Aorta (tissue), 5 donors: Measurements from ENCODE around the gene SH3BP5. TPM values are rescaled to one million over a fixed set of nuclear protein-coding genes. Genes with fewer than 3 reads are reported as not detected.
A peak's percentile ranks its signal among the peaks of the same experiment; 100 is the strongest.

Experiments used
- ATAC-seq: fragments of 200-7000 bp; cut with Tn5 transposase; one replicate; pipeline ENCODE4 v1.9.1; 2022; ENCODE audit warnings: moderate library complexity; ENCODE audit not compliant: low FRiP score
- DNase-seq, 2 donors: peaks; one replicate each; pipeline ENCODE4 v3.0.0-alpha.2; 2020
- H3K27ac ChIP-seq, 2 donors: one replicate each; pipeline ENCODE4 v1.5.1; 2013; ENCODE audit warnings: low read length in 2 of 2, mild to moderate bottlenecking in 2 of 2, moderate library complexity in 2 of 2, control low read depth in 1 of 2, inconsistent platforms in 1 of 2, low read depth in 1 of 2
- H3K27me3 ChIP-seq, 2 donors: one replicate each; pipeline ENCODE4 v1.6.1; 2013; ENCODE audit warnings: control low read depth in 1 of 2, low read length in 1 of 2, mild to moderate bottlenecking in 1 of 2, moderate library complexity in 1 of 2; ENCODE audit not compliant: insufficient read depth in 2 of 2, control insufficient read depth in 1 of 2
- H3K36me3 ChIP-seq, 2 donors: one replicate each; pipeline ENCODE4 v1.6.1; 2013; ENCODE audit warnings: control low read depth in 1 of 2, low read length in 1 of 2, mild to moderate bottlenecking in 1 of 2; ENCODE audit not compliant: insufficient read depth in 2 of 2, control insufficient read depth in 1 of 2
- H3K4me1 ChIP-seq, 2 donors: one replicate each; pipeline ENCODE4 v1.6.1; 2013; ENCODE audit warnings: low read length in 2 of 2, control low read depth in 1 of 2, mild to moderate bottlenecking in 1 of 2, moderate library complexity in 1 of 2; ENCODE audit not compliant: insufficient read depth in 2 of 2, control insufficient read depth in 1 of 2
- H3K4me3 ChIP-seq, 2 donors: one replicate each; pipeline ENCODE4 v1.5.1; 2013; ENCODE audit warnings: low read length in 2 of 2, control low read depth in 1 of 2, mild to moderate bottlenecking in 1 of 2
- H3K9me3 ChIP-seq: one replicate; pipeline ENCODE4 v1.6.1; 2013; ENCODE audit warnings: mild to moderate bottlenecking, low read length; ENCODE audit not compliant: control insufficient read depth
- WGBS, 2 donors: extraction: QIAGEN DNeasy Blood & Tissue Kit; methylation state at CpG; one replicate each; pipeline ENCODE4 v1.1.7; 2013; 5-methylcytosine and 5-hydroxymethylcytosine counted together
- intact Hi-C, 2 donors: fragments of 100-400 bp; cut with DNase I; formaldehyde crosslinking; loops; one replicate each; pipeline versions ENCODE4 v1.14.2 to v1.15.0; 2022
- polyA plus RNA-seq, 2 donors: library from polyadenylated mRNA; stranded (reverse); fragments of 200-250 nt; gene quantifications; one replicate each; pipeline ENCODE4 v1.2.3, GENCODE V29; 2013
- total RNA-seq, 2 donors: library from RNA; stranded (reverse); fragmentation: NEBNext Ultra II Directional; extraction: Animal tissue kit (Norgen Biotek cat#: 25700); gene quantifications; one replicate each; pipeline ENCODE4 v1.2.1, GENCODE V29; 2021
- donor health status: healthy with polysubstance abuse.
- donor health status: Bipolar disorder and iron deficiency.
- donor health status: DM: no; HTN: no; CAD: no.
- donor health status: DM: no; HTN: no; CAD: no.
- donor health status: DM: yes; HTN: yes; CAD: no.

Gene SH3BP5
- total and polyA plus RNA-seq, 4 donors = 26.5 to 93.1 (median 71.3) TPM

DNA sequence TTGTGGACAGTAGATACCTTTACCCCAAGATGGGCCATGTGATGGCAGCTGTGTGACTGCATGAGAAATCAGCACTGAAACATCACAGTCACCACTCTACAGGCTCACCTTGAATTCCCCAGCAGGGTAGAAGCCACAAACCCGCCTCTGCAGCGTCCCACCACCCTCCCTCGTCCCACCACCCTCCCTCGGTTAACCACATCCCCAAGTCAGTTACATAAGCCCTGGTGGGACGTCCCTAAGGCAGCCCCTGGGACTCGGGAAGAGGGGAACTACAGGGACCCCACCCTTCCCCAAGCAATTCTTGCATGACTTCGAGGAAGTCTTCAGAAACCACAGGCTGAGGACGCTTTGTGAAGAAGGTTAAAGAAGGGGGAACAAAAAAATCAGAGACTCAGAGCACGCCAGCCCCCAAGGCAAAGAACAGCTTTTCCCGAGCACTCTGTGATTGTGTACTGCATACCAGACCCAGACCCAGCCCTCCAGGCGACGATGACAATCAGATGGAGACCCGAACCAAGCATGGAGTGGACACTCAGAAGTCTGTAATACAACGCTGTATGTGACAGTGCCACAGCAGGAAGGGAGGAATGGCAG is 60.5 kb downstream of the SH3BP5 start:
- no peak for ATAC-seq
- Histone ChIP-seq H3K4me3 (no peak overlapping the region), H3K4me1 (no peaks in the 10 kb centered on the region), H3K27me3 (no peaks in the 10 kb centered on the region), H3K36me3 (no peaks in the 10 kb centered on the region), H3K9me3 (no peaks in the 10 kb centered on the region), H3K27ac (no peak overlapping the region)
- peak in 1 of 2 donors; percentile 83 for DNase-seq
- 79% methylated on average over 14 of the region's 14 CpGs for WGBS, 2 donors
- intact Hi-C loops = no loop called here

DNA sequence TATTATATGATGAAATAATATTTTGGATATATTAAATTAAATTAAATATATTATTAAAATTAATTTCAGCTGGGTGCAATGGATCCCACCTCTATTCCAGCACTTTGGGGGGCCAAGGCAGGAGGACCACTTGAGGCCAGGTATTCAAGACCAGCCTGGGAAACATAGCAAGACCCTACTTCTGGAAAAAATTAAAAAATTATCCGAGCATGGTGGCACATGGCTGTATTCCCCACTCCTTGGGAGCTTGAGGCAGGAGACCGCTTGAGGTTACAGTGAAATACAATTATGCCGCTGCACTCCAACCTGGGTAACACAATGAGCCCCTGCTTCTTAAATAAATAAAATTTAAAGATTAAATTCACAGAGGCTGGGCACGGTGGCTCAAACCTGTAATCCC is 61.4 kb downstream of the SH3BP5 start:
- Histone ChIP-seq H3K36me3 (no peaks in the 10 kb centered on the region), H3K4me1 (no peaks in the 10 kb centered on the region), H3K27ac (no peak overlapping the region), H3K4me3 (no peak overlapping the region), H3K27me3 (no peaks in the 10 kb centered on the region), H3K9me3 (no peaks in the 10 kb centered on the region)
- intact Hi-C loops = no loop called here
- no peak for ATAC-seq
- no peak for DNase-seq
- 90 to 95% methylated on average over 4 of the region's 4 CpGs for WGBS, 2 donors

DNA sequence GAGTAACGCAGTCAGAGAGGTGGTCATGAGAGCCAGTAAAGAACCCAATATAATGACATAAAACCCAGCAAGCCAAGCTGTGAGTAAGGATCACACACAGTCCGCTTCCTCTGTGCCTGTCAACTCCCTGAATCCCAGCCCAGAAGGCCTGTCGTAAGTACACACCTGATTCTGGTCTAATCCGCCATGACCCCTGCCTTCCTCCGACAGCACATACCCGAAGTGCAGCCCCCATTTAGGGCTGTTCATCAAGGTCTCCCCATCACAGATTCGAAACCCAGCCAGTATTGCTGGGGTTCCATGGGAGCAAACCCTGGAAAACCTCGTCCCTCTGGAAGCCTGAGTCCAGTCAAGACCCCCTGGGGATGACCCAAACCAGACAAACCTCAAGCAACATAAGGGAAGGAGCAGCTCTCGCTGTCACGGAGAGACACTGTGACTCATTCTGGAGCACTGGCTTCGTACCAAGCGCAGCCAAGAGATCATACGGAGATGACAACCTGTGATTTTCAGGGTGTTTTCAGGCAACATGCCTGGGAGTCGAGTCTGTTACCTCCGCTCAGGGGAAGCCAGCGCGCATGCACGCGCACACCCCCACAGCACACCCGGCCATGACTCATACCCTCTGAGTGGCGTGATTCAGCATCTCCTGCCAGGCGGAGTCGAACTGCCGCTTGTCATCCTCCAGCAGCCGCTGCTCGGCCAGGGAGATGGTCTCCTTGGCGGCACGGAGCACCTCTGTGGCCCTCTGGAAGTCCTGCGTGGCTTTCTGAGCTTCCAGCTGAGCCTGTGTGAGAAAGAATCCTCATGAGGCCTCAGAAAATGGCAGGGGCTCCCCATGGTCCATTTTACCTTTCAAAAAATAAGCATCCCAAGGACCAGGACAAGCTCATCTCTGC is 63.0 kb downstream of the SH3BP5 start:
- H3K36me3 ChIP-seq = no peaks in the 10 kb centered on the region
- WGBS, 2 donors = 82% methylated on average over 29 of the region's 29 CpGs
- H3K27me3 ChIP-seq = no peaks in the 10 kb centered on the region
- DNase-seq = peak; percentile 92 to 93
- no peaks in the 10 kb centered on the region for H3K9me3 ChIP-seq
- peak; percentile 88 for ATAC-seq
- no peaks in the 10 kb centered on the region for H3K4me1 ChIP-seq
- H3K27ac ChIP-seq = peak overlapping the region in 1 of 2 donors; percentile 22
- no peak overlapping the region for H3K4me3 ChIP-seq
- intact Hi-C loops = no loop called here

DNA sequence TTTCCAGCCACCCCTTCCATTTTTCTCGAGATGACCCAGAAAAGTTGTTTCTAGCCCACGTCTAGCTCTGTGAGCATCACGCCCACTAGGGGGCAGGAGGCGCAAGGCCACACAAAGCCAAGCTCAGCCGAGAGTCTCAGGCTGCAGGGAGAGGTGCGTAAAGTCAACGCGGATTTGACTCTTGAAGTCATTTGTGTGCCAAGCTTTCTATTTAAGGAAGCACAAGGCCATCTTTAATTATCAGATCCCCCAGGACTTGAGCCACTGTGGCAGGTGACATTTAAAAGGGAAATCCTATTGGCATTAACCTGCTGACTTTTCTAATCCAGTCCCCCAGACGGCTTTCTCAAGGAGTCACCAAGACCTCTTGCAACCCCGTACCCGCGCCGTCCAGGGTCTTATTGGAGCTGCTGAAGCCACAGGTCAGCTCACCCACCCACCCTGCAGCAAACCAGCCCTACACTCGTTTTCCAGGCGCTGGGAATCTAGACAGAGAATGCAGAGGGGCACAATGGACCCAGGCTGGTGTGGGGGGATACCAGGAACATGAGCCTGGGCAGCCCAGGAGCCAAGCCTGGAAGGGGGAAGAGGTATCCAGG is 64.3 kb downstream of the SH3BP5 start:
- H3K36me3 ChIP-seq = no peaks in the 10 kb centered on the region
- 23 to 29% methylated on average over 15 of the region's 15 CpGs for WGBS, 2 donors
- no peaks in the 10 kb centered on the region for H3K4me1 ChIP-seq
- H3K9me3 ChIP-seq = no peaks in the 10 kb centered on the region
- ATAC-seq (peak; percentile 88), DNase-seq (peak; percentile 92 to 95)
- no peak overlapping the region for H3K27ac ChIP-seq
- H3K4me3 ChIP-seq = no peak overlapping the region
- intact Hi-C loops = loop anchor here (1.0 kb wide), 3 partner anchors 62 to 110 kb away; partner anchors contain the start of gene SH3BP5 (in 1 of the 2)
- no peaks in the 10 kb centered on the region for H3K27me3 ChIP-seq

DNA sequence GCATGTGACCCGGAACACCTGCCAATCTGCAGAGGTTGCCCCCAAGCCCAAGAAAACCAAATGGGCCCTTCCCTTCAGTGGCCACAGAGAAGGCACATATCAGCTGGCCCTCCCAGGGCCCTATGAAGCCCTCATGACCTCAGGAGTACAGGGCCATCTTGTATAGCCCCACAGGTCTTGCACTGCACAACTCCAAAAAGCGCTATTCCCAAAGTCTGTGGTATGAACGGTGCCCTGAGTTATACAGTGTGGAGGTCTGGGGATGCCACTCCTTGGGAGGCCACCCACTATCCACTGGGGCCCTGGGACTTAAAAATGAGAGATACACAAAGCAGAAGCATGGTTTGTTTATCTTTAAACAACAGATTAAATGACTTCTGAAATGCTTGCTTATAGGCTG is 64.9 kb downstream of the SH3BP5 start:
- intact Hi-C loops = no loop called here
- no peaks in the 10 kb centered on the region for H3K27me3 ChIP-seq
- H3K4me3 ChIP-seq = no peak overlapping the region
- H3K9me3 ChIP-seq = no peaks in the 10 kb centered on the region
- H3K27ac ChIP-seq = no peak overlapping the region
- ATAC-seq (no peak), DNase-seq (no peak)
- H3K36me3 ChIP-seq = no peaks in the 10 kb centered on the region
- no peaks in the 10 kb centered on the region for H3K4me1 ChIP-seq
- WGBS, 2 donors = 94% methylated on average over 3 of the region's 3 CpGs

DNA sequence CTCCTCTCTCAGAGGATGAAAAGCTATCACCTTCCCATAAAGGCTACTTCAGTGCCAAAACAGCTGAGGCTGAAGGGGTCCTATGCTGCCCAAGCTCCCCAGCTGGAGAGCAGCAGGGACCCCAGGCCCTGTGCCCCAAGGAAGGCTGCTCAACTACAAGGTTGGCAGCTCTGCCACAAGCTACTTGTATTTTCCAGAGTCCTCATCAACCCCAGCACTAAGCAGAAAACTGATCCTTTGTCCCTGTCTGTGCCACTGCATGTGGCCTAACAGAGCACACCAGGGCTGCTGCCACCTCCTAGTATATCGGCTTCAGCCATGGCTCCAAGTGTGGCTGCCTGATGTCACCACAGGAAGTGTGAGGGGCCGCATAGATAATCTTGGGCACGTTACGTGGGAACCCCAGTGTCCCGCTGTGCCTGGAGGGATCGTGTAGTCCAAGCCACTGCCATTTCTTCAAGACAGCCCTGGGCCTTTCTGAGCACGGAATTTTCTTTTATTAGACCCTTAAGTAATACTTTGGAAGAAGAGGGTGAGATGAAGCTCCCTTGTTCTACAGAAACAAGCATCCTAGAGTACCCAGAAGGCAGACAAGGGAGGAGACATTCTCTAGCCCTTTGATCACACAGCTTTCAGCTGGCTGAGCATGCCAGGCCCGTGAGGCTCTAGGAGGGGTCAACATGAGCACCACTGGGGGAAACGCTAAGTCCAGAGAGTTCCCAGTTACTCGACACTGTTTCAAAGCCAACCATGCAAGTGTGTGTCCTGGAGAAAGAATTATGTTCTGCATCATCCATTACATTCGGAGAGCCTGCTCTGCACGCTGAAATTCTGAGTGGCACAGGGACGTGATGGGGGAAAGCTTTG is 65.6 kb downstream of the SH3BP5 start:
- no peaks in the 10 kb centered on the region for H3K36me3 ChIP-seq
- H3K9me3 ChIP-seq = no peaks in the 10 kb centered on the region
- no peak overlapping the region for H3K4me3 ChIP-seq
- H3K27ac ChIP-seq = no peak overlapping the region
- no peaks in the 10 kb centered on the region for H3K4me1 ChIP-seq
- no peaks in the 10 kb centered on the region for H3K27me3 ChIP-seq
- intact Hi-C loops = no loop called here
- 79 to 85% methylated on average over 13 of the region's 13 CpGs for WGBS, 2 donors
- DNase-seq = no peak
- ATAC-seq = no peak

DNA sequence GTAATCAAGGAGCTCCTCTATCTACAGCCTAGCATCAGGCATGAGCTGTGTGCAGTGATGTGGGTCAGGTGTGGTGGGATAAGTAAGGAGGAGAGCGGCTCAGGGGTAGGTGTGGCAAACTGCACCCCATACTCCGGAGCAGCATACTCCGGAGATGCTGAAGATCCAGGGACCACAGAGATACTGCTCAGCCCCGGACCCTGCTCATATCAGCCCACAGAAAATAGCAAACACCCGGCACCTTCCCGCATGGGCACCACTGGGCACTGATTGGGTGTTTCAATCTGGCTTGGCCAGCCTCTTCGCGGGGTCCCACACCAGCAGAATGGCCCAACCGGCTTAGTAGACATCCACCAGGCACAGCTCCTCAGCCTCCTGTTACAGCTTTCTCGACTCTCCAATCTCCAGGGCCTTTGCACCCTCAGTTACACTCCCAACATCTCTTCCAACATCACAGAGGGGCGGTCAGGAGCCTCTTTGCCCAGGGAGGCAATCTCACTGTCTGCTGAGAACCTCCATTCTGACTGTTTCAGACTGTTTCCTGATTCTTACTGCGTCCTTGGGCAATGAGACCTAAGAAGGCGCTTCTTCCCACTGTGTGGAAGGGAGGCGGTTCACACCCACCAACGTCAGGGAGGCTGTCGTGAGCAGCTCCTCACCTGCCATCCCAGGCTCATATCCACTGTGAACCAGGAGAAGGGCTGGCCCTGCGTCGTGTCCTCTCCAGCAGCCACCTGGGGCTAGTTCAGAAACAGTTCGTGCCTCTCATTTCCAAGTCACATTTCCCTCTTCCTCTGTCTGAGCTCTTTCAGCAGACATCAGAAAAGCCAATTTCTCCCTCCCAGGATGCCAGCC is 66.5 kb downstream of the SH3BP5 start:
- Histone ChIP-seq H3K4me3 (no peak overlapping the region), H3K4me1 (no peaks in the 10 kb centered on the region), H3K36me3 (no peaks in the 10 kb centered on the region), H3K9me3 (no peaks in the 10 kb centered on the region), H3K27me3 (no peaks in the 10 kb centered on the region), H3K27ac (no peak overlapping the region)
- WGBS, 2 donors = 87 to 89% methylated on average over 19 of the region's 19 CpGs
- no peak for DNase-seq
- ATAC-seq = no peak
- intact Hi-C loops = no loop called here

DNA sequence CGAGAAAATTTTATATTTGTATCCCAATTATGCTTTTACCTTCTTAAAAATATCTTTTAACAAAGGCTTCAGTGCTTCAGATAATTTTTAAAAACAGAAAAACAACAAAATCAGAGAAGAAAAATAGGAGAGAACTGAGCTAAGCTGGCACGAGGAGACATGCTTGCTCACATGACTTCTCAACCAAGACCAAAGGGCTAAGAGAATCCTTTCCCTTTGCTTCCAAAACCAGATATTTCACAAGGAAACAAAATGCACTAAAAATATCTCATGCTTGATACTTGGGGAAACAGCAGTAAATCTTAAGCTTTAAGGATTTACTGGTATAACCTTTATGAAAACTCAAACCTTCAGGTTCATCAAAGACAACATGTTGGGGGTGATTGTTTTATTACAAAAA is 67.9 kb downstream of the SH3BP5 start:
- Histone ChIP-seq H3K4me3 (no peak overlapping the region), H3K36me3 (no peaks in the 10 kb centered on the region), H3K9me3 (no peaks in the 10 kb centered on the region), H3K4me1 (no peaks in the 10 kb centered on the region), H3K27ac (no peak overlapping the region), H3K27me3 (no peaks in the 10 kb centered on the region)
- DNase-seq (no peak), ATAC-seq (no peak)
- intact Hi-C loops = no loop called here
- 47 to 48% methylated on average over 2 of the region's 2 CpGs for WGBS, 2 donors
